K562 (cell line): ENCODE measurements around the gene GHRH. TPM values are rescaled to one million over a fixed set of nuclear protein-coding genes. Genes with fewer than 3 reads are reported as not detected.

ENCODE experiments used
- ATAC-seq: fragments of 200-7000 bp; cut with Tn5 transposase; 3 replicates; pipeline ENCODE4 v1.9.1; 2020; ENCODE audit warnings: moderate library complexity
- BruUV-seq: library from RNA; stranded (reverse); fragments of 400-500 nt; replicated peaks from 2 replicates; lab custom pipeline; 2021; lab: Mats Ljungman, UMichigan
- CTCF ChIA-PET: fragments of 300-600 bp; formaldehyde crosslinking; extraction: SDS; loops from one replicate; lab custom pipeline; 2021; ENCODE audit warnings: low intra/inter-chr PET ratio; lab: Yijun Ruan, JAX
- POLR2A ChIA-PET: fragments of 300-600, 350-650 bp; sonication (Branson Sonifier 250); formaldehyde crosslinking; extraction: SDS; loops from one replicate; lab custom pipeline; 2021; ENCODE audit warnings: antibody characterized with exemption, inconsistent platforms; lab: Yijun Ruan, JAX
- DNase-seq, 4 experiments: peaks; one replicate each; pipeline versions ENCODE4 v3.0.0 to v3.0.0-alpha.2; 2011 to 2018; ENCODE audit warnings: low spot score in 3 of 4, mixed read lengths in 3 of 4; ENCODE audit errors: extremely low read depth in 1 of 4
- FAIRE-seq: peaks from 2 replicates; lab custom pipeline; 2011; peaks lifted over from hg19 to GRCh38; lab: Jason Lieb, UNC
- H2AFZ ChIP-seq: 2 replicates; pipeline ENCODE4 v1.6.0; 2011; ENCODE audit warnings: low read depth, low read length, control low read depth, inconsistent platforms
- H3K27ac ChIP-seq: fragments of 200-600 bp; 3 replicates; pipeline ENCODE4 v1.8.0; 2011; ENCODE audit warnings: low read depth, mild to moderate bottlenecking, control low read depth, inconsistent platforms, low read length, moderate library complexity, mixed read lengths; ENCODE audit errors: extremely low read depth
- H3K27me3 ChIP-seq, 2 experiments: fragments of 300-600 bp in 1 of 2; 2 replicates in 1 of 2; 3 replicates in 1 of 2; pipeline versions ENCODE4 v1.6.0 to v1.8.0; 2011; ENCODE audit warnings: inconsistent platforms in 2 of 2, low read length in 2 of 2, mild to moderate bottlenecking in 1 of 2, mixed read lengths in 1 of 2, moderate library complexity in 1 of 2; ENCODE audit not compliant: control insufficient read depth in 2 of 2, insufficient read depth in 2 of 2
- H3K36me3 ChIP-seq: fragments of 300-600 bp; 3 replicates; pipeline ENCODE4 v1.8.0; 2011; ENCODE audit warnings: mild to moderate bottlenecking, low read length, inconsistent platforms; ENCODE audit not compliant: control insufficient read depth, insufficient read depth
- H3K4me1 ChIP-seq, 2 experiments: fragments of 200-600 bp in 1 of 2; replicated peaks in 1 of 2; 2 replicates in 1 of 2; 3 replicates in 1 of 2; pipeline versions ENCODE4 v1.5.1 to v1.8.0; 2011; ENCODE audit warnings: inconsistent platforms in 2 of 2, low read length in 2 of 2, mild to moderate bottlenecking in 1 of 2, mixed read lengths in 1 of 2, moderate library complexity in 1 of 2; ENCODE audit not compliant: control insufficient read depth in 2 of 2, insufficient read depth in 2 of 2
- H3K4me2 ChIP-seq: 2 replicates; pipeline ENCODE4 v1.6.1; 2011; ENCODE audit warnings: low read length, control low read depth, inconsistent platforms, mixed read lengths; ENCODE audit not compliant: insufficient read depth
- H3K4me3 ChIP-seq: fragments of 200-600 bp; sonication (generic), shearing (Covaris generic); 2 replicates; pipeline ENCODE4 v1.5.1; 2016; ENCODE audit warnings: control low read depth, inconsistent platforms
- H3K79me2 ChIP-seq: fragments of 200-600 bp; 3 replicates; pipeline ENCODE4 v1.8.0; 2011; ENCODE audit warnings: low read length, inconsistent platforms; ENCODE audit not compliant: control insufficient read depth, insufficient read depth
- H3K9ac ChIP-seq, 2 experiments: 2 replicates each; pipeline versions ENCODE4 v1.6.0 to v1.6.1; 2011; ENCODE audit warnings: low read depth in 2 of 2, low read length in 2 of 2, control low read depth in 1 of 2, inconsistent platforms in 1 of 2, mild to moderate bottlenecking in 1 of 2, mixed read lengths in 1 of 2; ENCODE audit not compliant: insufficient read depth in 1 of 2
- H3K9me1 ChIP-seq: one replicate; pipeline ENCODE4 v1.6.0; 2011; ENCODE audit warnings: inconsistent platforms, mild to moderate bottlenecking, low read length, moderate library complexity; ENCODE audit not compliant: control insufficient read depth, insufficient read depth
- H3K9me3 ChIP-seq: replicated peaks from 2 replicates; pipeline ENCODE4 v1.5.1; 2011; ENCODE audit warnings: low read depth, low read length, inconsistent platforms; ENCODE audit not compliant: control insufficient read depth, insufficient read depth
- H4K20me1 ChIP-seq: replicated peaks from 2 replicates; pipeline ENCODE4 v1.6.1; 2011; ENCODE audit warnings: low read length, inconsistent platforms, mixed read lengths; ENCODE audit not compliant: control insufficient read depth, insufficient read depth
- CHCHD3 ChIP-seq: fragments of 250-450 bp; sonication (Bioruptor Pico); IDR thresholded peaks from 2 replicates; pipeline ENCODE4 v2.1.2; 2022; ENCODE audit warnings: mild to moderate bottlenecking
- WGBS: fragments of 100-300 bp; shearing (Covaris generic); methylation state at CpG from one replicate; pipeline ENCODE4 v1.1.6; 2016; ENCODE audit warnings: low coverage, mixed read lengths; ENCODE audit not compliant: insufficient coverage; ENCODE audit errors: missing lambda C conversion rate; 5-methylcytosine and 5-hydroxymethylcytosine counted together
- in situ Hi-C: fragments of 300-500 bp; cut with MboI; formaldehyde crosslinking; loops from 4 replicates; pipeline ENCODE4 v1.15.0; 2018; ENCODE audit warnings: inconsistent platforms, mixed read lengths
- intact Hi-C: fragments of 100-400 bp; cut with micrococcal nuclease; formaldehyde crosslinking; loops from 2 replicates; pipeline ENCODE4 v1.14.2; 2022
- polyA plus RNA-seq, 8 experiments: library from polyadenylated mRNA; depleted of rRNA in 4 of 8; stranded (reverse) in 5 of 8; unstranded in 3 of 8; fragments of >200 nt; fragmentation: Nextera tagmentation in 2 of 8; fragmentation: Illumina TruSeq in 1 of 8; extraction: Ambion mirVana in 2 of 8; extraction: Trizol in 1 of 8; gene quantifications; 2 replicates each; pipeline versions ENCODE4 v1.2.1 to v1.2.3, GENCODE V29; 2011 to 2014; ENCODE audit warnings: inconsistent platforms in 1 of 8, missing spikeins in 1 of 8
- total RNA-seq, 7 experiments: library from RNA; depleted of rRNA in 6 of 7; stranded (reverse); fragments of >200 nt in 6 of 7; fragmentation: Illumina TruSeq in 2 of 7; extraction: Trizol in 2 of 7; gene quantifications; 2 replicates each; pipeline versions ENCODE4 v1.2.1 to v1.2.3, GENCODE V29; 2011 to 2021; ENCODE audit warnings: low replicate concordance in 1 of 7
- TF ChIP-seq, protein P1 (sequence below), 2 experiments: fragments of 450-650 bp in 1 of 2; sonication (generic) in 1 of 2; formaldehyde crosslinking in 1 of 2; IDR thresholded peaks; 2 replicates each; pipeline versions ENCODE4 v1.7.1 to v1.9.0; 2016 to 2022; ENCODE audit warnings: inconsistent platforms in 1 of 2, mild to moderate bottlenecking in 1 of 2, missing genetic modification reagents in 1 of 2

Gene GHRH
- total and polyA plus RNA-seq, 9 of the 15 experiments (the other 6 are each of a cell fraction or from before 2014, with no cell fraction given), result not detected

DNA sequence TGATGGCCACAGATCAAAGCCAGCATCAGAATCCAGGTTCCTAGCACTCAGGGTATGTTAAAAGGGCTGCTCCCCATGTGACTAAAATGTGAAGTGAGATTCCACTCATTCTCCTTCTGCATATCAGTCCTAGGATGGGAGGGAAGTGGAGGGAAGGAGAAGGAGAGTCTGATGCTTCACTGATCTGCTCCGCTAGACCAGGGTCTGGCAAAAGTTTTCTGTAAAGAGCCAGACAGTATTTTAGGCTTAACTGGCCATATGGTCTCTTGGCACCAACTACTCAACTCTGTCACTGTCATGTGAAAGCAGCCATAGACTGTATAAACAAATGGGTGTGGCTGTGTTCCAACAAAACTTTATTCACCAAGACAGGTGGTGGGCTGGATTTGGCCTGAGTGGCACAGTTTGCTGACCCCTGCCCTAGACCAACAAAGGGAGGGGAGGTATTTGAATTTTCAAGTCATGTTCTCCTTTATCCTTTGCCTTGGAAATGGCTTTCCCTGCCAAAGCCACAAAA is 22.6 kb downstream of the GHRH start:
- CTCF ChIA-PET, result no interaction called here
- BruUV-seq, result no TSS peak
- H3K4me2 ChIP-seq, result no peak overlapping the region

More for the DNA sequence above, 22.6 kb downstream of the GHRH start:
- Histone ChIP-seq H4K20me1 (no peaks in the 10 kb centered on the region), H3K9ac (no peak overlapping the region), H3K4me1 (no peaks in the 10 kb centered on the region), H3K36me3 (peaks cover 94% of the 10 kb centered on the region), H3K4me3 (no peak overlapping the region)
- POLR2A ChIA-PET, result interaction anchor here (0.9 kb wide), 1 partner anchor 10 kb away, joined by 3 read pairs; no protein-coding TSS in a partner anchor
- WGBS, result 100% methylated on average over 1 of the region's 1 CpG
- intact Hi-C loops, result no loop called here
- ATAC-seq (no peak), DNase-seq (no peak), FAIRE-seq (no peak)
- no peak for TF ChIP-seq CHCHD3
- TF ChIP-seq, protein P1, sequence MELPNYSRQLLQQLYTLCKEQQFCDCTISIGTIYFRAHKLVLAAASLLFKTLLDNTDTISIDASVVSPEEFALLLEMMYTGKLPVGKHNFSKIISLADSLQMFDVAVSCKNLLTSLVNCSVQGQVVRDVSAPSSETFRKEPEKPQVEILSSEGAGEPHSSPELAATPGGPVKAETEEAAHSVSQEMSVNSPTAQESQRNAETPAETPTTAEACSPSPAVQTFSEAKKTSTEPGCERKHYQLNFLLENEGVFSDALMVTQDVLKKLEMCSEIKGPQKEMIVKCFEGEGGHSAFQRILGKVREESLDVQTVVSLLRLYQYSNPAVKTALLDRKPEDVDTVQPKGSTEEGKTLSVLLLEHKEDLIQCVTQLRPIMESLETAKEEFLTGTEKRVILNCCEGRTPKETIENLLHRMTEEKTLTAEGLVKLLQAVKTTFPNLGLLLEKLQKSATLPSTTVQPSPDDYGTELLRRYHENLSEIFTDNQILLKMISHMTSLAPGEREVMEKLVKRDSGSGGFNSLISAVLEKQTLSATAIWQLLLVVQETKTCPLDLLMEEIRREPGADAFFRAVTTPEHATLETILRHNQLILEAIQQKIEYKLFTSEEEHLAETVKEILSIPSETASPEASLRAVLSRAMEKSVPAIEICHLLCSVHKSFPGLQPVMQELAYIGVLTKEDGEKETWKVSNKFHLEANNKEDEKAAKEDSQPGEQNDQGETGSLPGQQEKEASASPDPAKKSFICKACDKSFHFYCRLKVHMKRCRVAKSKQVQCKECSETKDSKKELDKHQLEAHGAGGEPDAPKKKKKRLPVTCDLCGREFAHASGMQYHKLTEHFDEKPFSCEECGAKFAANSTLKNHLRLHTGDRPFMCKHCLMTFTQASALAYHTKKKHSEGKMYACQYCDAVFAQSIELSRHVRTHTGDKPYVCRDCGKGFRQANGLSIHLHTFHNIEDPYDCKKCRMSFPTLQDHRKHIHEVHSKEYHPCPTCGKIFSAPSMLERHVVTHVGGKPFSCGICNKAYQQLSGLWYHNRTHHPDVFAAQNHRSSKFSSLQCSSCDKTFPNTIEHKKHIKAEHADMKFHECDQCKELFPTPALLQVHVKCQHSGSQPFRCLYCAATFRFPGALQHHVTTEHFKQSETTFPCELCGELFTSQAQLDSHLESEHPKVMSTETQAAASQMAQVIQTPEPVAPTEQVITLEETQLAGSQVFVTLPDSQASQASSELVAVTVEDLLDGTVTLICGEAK (IDR thresholded peaks at IDR 0.05), result peak; percentile 75
- TF ChIP-seq, protein P1 (CRISPR knock-in tag; IDR thresholded peaks at IDR 0.05), result no peak
- TF ChIP-seq, all 486 proteins: peak for 1
- H3K9me3 ChIP-seq, result no peaks in the 10 kb centered on the region
- no peaks in the 10 kb centered on the region for H3K27me3 ChIP-seq
- in situ Hi-C loops, result no loop called here
- no peak overlapping the region for H3K27ac ChIP-seq
- no peak overlapping the region for H2AFZ ChIP-seq
- H3K79me2 ChIP-seq, result no peaks in the 10 kb centered on the region
- no peaks in the 10 kb centered on the region for H3K9me1 ChIP-seq
